SU-DHL-6 (cell line): ENCODE data around the gene RGS21.

Experiments used
- CTCF ChIP-seq: fragments of 200-600 bp; sonication (generic); IDR thresholded peaks from one replicate; pipeline ENCODE4 v1.5.1; 2017; ENCODE audit warnings: antibody characterized with exemption, mild to moderate bottlenecking, low read length, moderate library complexity; ENCODE audit not compliant: insufficient read depth, poor library complexity, severe bottlenecking
- EZH2phosphoT487 ChIP-seq: fragments of 200-600 bp; sonication (generic), shearing (Covaris generic); conservative IDR thresholded peaks from 2 replicates; pipeline ENCODE4 v1.6.1; 2018; ENCODE audit warnings: mild to moderate bottlenecking, antibody characterized with exemption, low read length, moderate library complexity, mixed read lengths

GRCh38 chr1:192270398-192270797, 46.4 kb upstream of the RGS21 start:
- no peak for TF ChIP-seq CTCF
- no peak for TF ChIP-seq EZH2phosphoT487
